Naive thymus-derived CD8-positive, alpha-beta T cell (primary cell): Measurements from ENCODE around the gene AMELX. TPM values are rescaled to one million over a fixed set of nuclear protein-coding genes. Genes with fewer than 3 reads are reported as not detected.

Experiments used
- ATAC-seq, 2 donors: fragments of 150-1000 bp; cut with Tn5 transposase in 1 of 2; sonication (Bioruptor Pico), chemical (Tn5 transposase) in 1 of 2; 1 replicate in 1 of 2; 2 replicates in 1 of 2; pipeline ENCODE4 v1.10.0; 2021; ENCODE audit warnings: mild to moderate bottlenecking in 2 of 2, moderate library complexity in 2 of 2
- POLR2A ChIA-PET: fragments of 350-600 bp; sonication (Branson Sonifier 250); formaldehyde crosslinking; loops from one replicate; lab custom pipeline; 2021; ENCODE audit warnings: antibody characterized with exemption; lab: Charles Lee
- DNase-seq, 10 donors: peaks; one replicate each; pipeline versions ENCODE4 v3.0.0 to v3.0.0-alpha.2; 2020 to 2022
- H3K27ac Mint-ChIP-seq, 10 donors: one replicate each; pipeline ENCODE4 v1.8.0; 2020 to 2022; ENCODE audit warnings: mild to moderate bottlenecking in 10 of 10, mixed read lengths in 10 of 10, moderate library complexity in 4 of 10, inconsistent platforms in 1 of 10
- H3K27me3 Mint-ChIP-seq, 5 donors: one replicate each; pipeline ENCODE4 v1.8.0; 2021 to 2022; ENCODE audit warnings: mixed read lengths in 5 of 5
- H3K36me3 Mint-ChIP-seq, 3 donors: one replicate each; pipeline ENCODE4 v1.8.0; 2020 to 2022; ENCODE audit warnings: mixed read lengths in 3 of 3, mild to moderate bottlenecking in 2 of 3, inconsistent platforms in 1 of 3
- H3K4me1 Mint-ChIP-seq, 4 donors: one replicate each; pipeline ENCODE4 v1.8.0; 2021 to 2022; ENCODE audit warnings: mixed read lengths in 4 of 4
- H3K4me3 Mint-ChIP-seq, 10 donors: one replicate each; pipeline ENCODE4 v1.8.0; 2020 to 2022; ENCODE audit warnings: mild to moderate bottlenecking in 10 of 10, mixed read lengths in 10 of 10, moderate library complexity in 6 of 10, inconsistent platforms in 1 of 10
- H3K9me3 Mint-ChIP-seq, 9 donors: one replicate each; pipeline ENCODE4 v1.8.0; 2020 to 2022; ENCODE audit warnings: mixed read lengths in 9 of 9, mild to moderate bottlenecking in 3 of 9, inconsistent platforms in 1 of 9, moderate library complexity in 1 of 9
- microRNA-seq: library from miRNA; unstranded; fragments of <30 nt; microRNA quantifications from one replicate; pipeline ENCODE4 v1.2.0, GENCODE V29; 2022; ENCODE audit warnings: borderline microRNAs expressed
- polyA plus RNA-seq, 3 donors: library from polyadenylated mRNA; unstranded; fragments of 300-500 nt; fragmentation: Illumina TruSeq; gene quantifications; one replicate each; pipeline ENCODE4 v1.2.3, GENCODE V29; 2021
- total RNA-seq, 8 experiments: library from RNA in 2 of 8; stranded (reverse) in 2 of 8; gene quantifications; one replicate each; pipeline ENCODE4 v1.2.3 and lab custom pipeline; 2021 to 2026

The AMELX gene
- total and polyA plus RNA-seq, 5 experiments from 2014 or later, result not detected

GRCh38 chrX:11349020-11349419, 55.8 kb downstream of the AMELX start:
- peaks cover 0 to 4% (median 0%) of the 10 kb centered on the region in 4 donors for H3K4me1 Mint-ChIP-seq
- POLR2A ChIA-PET, result no interaction called here
- no peaks in the 10 kb centered on the region for H3K9me3 Mint-ChIP-seq
- DNase-seq (no peak), ATAC-seq (no peak)
- no peaks in the 10 kb centered on the region for H3K27me3 Mint-ChIP-seq
- no peak overlapping the region for H3K27ac Mint-ChIP-seq
- no peaks in the 10 kb centered on the region for H3K36me3 Mint-ChIP-seq
- no peak overlapping the region for H3K4me3 Mint-ChIP-seq

DNA sequence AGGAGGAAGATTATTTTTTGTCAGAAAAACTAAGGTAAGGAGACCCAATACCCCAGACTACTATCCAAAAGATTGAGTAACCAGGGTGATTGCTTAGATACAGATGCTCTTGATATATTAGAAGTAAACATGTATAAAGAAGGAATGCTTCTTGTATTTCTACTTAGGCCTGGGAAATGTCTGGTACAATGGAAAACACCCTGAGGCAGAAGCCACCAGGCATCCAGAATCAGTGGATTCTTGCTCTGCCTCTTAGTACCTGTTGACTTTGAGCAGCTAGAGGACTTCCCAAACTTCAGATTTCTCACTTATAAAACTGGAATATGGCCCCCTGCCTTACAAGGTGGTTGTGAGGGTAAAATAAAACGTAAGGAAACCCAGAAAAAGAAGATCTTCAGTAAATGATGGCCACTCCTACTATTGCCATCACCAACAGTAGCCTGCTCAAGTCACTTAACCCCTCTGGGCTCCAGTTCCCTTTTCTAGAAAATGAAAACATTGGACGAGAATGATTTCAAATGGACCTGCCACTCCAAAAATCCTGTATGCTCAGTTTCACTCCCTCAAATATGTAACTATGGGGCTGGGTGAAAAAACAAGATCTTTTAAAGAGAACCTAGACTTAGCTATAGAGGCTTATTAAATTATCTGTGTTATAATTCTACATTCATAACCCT, 56.6 kb downstream of the AMELX start:
- no peaks in the 10 kb centered on the region for H3K36me3 Mint-ChIP-seq
- no peaks in the 10 kb centered on the region for H3K9me3 Mint-ChIP-seq
- POLR2A ChIA-PET, result no interaction called here
- H3K4me3 Mint-ChIP-seq, result no peak overlapping the region
- H3K4me1 Mint-ChIP-seq, result peaks cover 0 to 4% (median 0%) of the 10 kb centered on the region in 4 donors
- DNase-seq (no peak), ATAC-seq (no peak)
- H3K27ac Mint-ChIP-seq, result no peak overlapping the region
- H3K27me3 Mint-ChIP-seq, result no peaks in the 10 kb centered on the region

Small RNA genes lying within 50 kb of the gene (microRNA-seq; reads per million reads assigned to microRNA genes)
- not detected for gene MIR548AX

Other genes starting within 250 kb of the AMELX start
- gene HCCS, start 182.1 kb upstream of the AMELX start, total RNA-seq, result 10 to 100 TPM; 11.4 to 12.4 TPM
- 10 to 100 TPM; 18.1 to 21.4 (median 20.0) TPM for gene HCCS, start 182.1 kb upstream of the AMELX start, polyA plus RNA-seq